Measurements from ENCODE around the gene CCDC82.

The CCDC82 gene

GRCh38 chr11:96307776-96308140 lies 82.0 kb downstream of the CCDC82 start:
- no peaks in the 10 kb centered on the region for H3K36me3 ChIP-seq (ENCODE audit: insufficient read depth, insufficient read length, low read length)
- no peak overlapping the region for H3K4me3 ChIP-seq (ENCODE audit: insufficient read length, low read depth)
- no peaks in the 10 kb centered on the region for H3K27me3 ChIP-seq (ENCODE audit: insufficient read depth, insufficient read length)
- no peaks in the 10 kb centered on the region for H3K4me1 ChIP-seq (ENCODE audit: insufficient read depth, insufficient read length)
- no peak overlapping the region for H3K9ac ChIP-seq (ENCODE audit: insufficient read length, low read depth)
- DNase-seq (ENCODE audit: low read depth, low spot score), result no peak
- H3K9me3 ChIP-seq (ENCODE audit: insufficient read depth, low read length), result no peaks in the 10 kb centered on the region
- no peak for TF ChIP-seq SUZ12 (IDR thresholded peaks at IDR 0.05; ENCODE audit: extremely low read depth, insufficient read depth, insufficient read length)
- no peak for TF ChIP-seq YY1 (IDR thresholded peaks at IDR 0.05; ENCODE audit: insufficient read depth, insufficient read length)
- TF ChIP-seq ZNF274 (IDR thresholded peaks at IDR 0.05; ENCODE audit: low read depth, low read length), result no peak

- H3K27me3 ChIP-seq (ENCODE audit: insufficient read depth, insufficient read length), result no peaks in the 10 kb centered on the region
- no peak overlapping the region for H3K9ac ChIP-seq (ENCODE audit: insufficient read length, low read depth)
- no peaks in the 10 kb centered on the region for H3K36me3 ChIP-seq (ENCODE audit: insufficient read depth, insufficient read length, low read length)
- H3K4me1 ChIP-seq (ENCODE audit: insufficient read depth, insufficient read length), result no peaks in the 10 kb centered on the region
- no peak for DNase-seq (ENCODE audit: low read depth, low spot score)
- TF ChIP-seq SUZ12 (IDR thresholded peaks at IDR 0.05; ENCODE audit: extremely low read depth, insufficient read depth, insufficient read length) (no peak), YY1 (IDR thresholded peaks at IDR 0.05; ENCODE audit: insufficient read depth, insufficient read length) (no peak), ZNF274 (IDR thresholded peaks at IDR 0.05; ENCODE audit: low read depth, low read length) (no peak)
- no peaks in the 10 kb centered on the region for H3K9me3 ChIP-seq (ENCODE audit: insufficient read depth, low read length)
- H3K4me3 ChIP-seq (ENCODE audit: insufficient read length, low read depth), result no peak overlapping the region
These were observed 82.6 kb downstream of the CCDC82 start for GRCh38 chr11:96306933-96307775.

- Histone ChIP-seq H3K9ac (ENCODE audit: insufficient read length, low read depth) (no peak overlapping the region), H3K9me3 (ENCODE audit: insufficient read depth, low read length) (no peaks in the 10 kb centered on the region), H3K36me3 (ENCODE audit: insufficient read depth, insufficient read length, low read length) (no peaks in the 10 kb centered on the region), H3K4me3 (ENCODE audit: insufficient read length, low read depth) (no peak overlapping the region), H3K4me1 (ENCODE audit: insufficient read depth, insufficient read length) (no peaks in the 10 kb centered on the region), H3K27me3 (ENCODE audit: insufficient read depth, insufficient read length) (no peaks in the 10 kb centered on the region)
- DNase-seq (ENCODE audit: low read depth, low spot score), result no peak
- no peak for TF ChIP-seq ZNF274 (IDR thresholded peaks at IDR 0.05; ENCODE audit: low read depth, low read length)
- TF ChIP-seq SUZ12 (IDR thresholded peaks at IDR 0.05; ENCODE audit: extremely low read depth, insufficient read depth, insufficient read length), result no peak
- TF ChIP-seq YY1 (IDR thresholded peaks at IDR 0.05; ENCODE audit: insufficient read depth, insufficient read length), result no peak
These were observed 83.1 kb downstream of the CCDC82 start for GRCh38 chr11:96306600-96306932.

- no peak for TF ChIP-seq YY1 (IDR thresholded peaks at IDR 0.05; ENCODE audit: insufficient read depth, insufficient read length)
- no peak for TF ChIP-seq ZNF274 (IDR thresholded peaks at IDR 0.05; ENCODE audit: low read depth, low read length)
- no peak for TF ChIP-seq SUZ12 (IDR thresholded peaks at IDR 0.05; ENCODE audit: extremely low read depth, insufficient read depth, insufficient read length)
- no peak overlapping the region for H3K4me3 ChIP-seq (ENCODE audit: insufficient read length, low read depth)
- H3K36me3 ChIP-seq (ENCODE audit: insufficient read depth, insufficient read length, low read length), result no peaks in the 10 kb centered on the region
- H3K9ac ChIP-seq (ENCODE audit: insufficient read length, low read depth), result no peak overlapping the region
- H3K9me3 ChIP-seq (ENCODE audit: insufficient read depth, low read length), result no peaks in the 10 kb centered on the region
- no peak for DNase-seq (ENCODE audit: low read depth, low spot score)
- H3K27me3 ChIP-seq (ENCODE audit: insufficient read depth, insufficient read length), result no peaks in the 10 kb centered on the region
- no peaks in the 10 kb centered on the region for H3K4me1 ChIP-seq (ENCODE audit: insufficient read depth, insufficient read length)
These were observed 83.6 kb downstream of the CCDC82 start for GRCh38 chr11:96306071-96306470.

- no peaks in the 10 kb centered on the region for H3K4me1 ChIP-seq (ENCODE audit: insufficient read depth, insufficient read length)
- H3K9me3 ChIP-seq (ENCODE audit: insufficient read depth, low read length), result no peaks in the 10 kb centered on the region
- H3K4me3 ChIP-seq (ENCODE audit: insufficient read length, low read depth), result no peak overlapping the region
- no peak overlapping the region for H3K9ac ChIP-seq (ENCODE audit: insufficient read length, low read depth)
- no peak for DNase-seq (ENCODE audit: low read depth, low spot score)
- no peaks in the 10 kb centered on the region for H3K36me3 ChIP-seq (ENCODE audit: insufficient read depth, insufficient read length, low read length)
- no peak for TF ChIP-seq SUZ12 (IDR thresholded peaks at IDR 0.05; ENCODE audit: extremely low read depth, insufficient read depth, insufficient read length)
- TF ChIP-seq YY1 (IDR thresholded peaks at IDR 0.05; ENCODE audit: insufficient read depth, insufficient read length), result no peak
- TF ChIP-seq ZNF274 (IDR thresholded peaks at IDR 0.05; ENCODE audit: low read depth, low read length), result no peak
- no peaks in the 10 kb centered on the region for H3K27me3 ChIP-seq (ENCODE audit: insufficient read depth, insufficient read length)
These were observed 85.7 kb downstream of the CCDC82 start for GRCh38 chr11:96303980-96304379.

- H3K36me3 ChIP-seq (ENCODE audit: insufficient read depth, insufficient read length, low read length), result no peaks in the 10 kb centered on the region
- no peak overlapping the region for H3K9ac ChIP-seq (ENCODE audit: insufficient read length, low read depth)
- DNase-seq (ENCODE audit: low read depth, low spot score), result no peak
These were observed 86.6 kb downstream of the CCDC82 start for GRCh38 chr11:96303064-96303463.

More at GRCh38 chr11:96303064-96303463, 86.6 kb downstream of the CCDC82 start:
- no peaks in the 10 kb centered on the region for H3K9me3 ChIP-seq (ENCODE audit: insufficient read depth, low read length)
- no peaks in the 10 kb centered on the region for H3K4me1 ChIP-seq (ENCODE audit: insufficient read depth, insufficient read length)
- no peak overlapping the region for H3K4me3 ChIP-seq (ENCODE audit: insufficient read length, low read depth)
- no peaks in the 10 kb centered on the region for H3K27me3 ChIP-seq (ENCODE audit: insufficient read depth, insufficient read length)
- TF ChIP-seq ZNF274 (IDR thresholded peaks at IDR 0.05; ENCODE audit: low read depth, low read length), result no peak
- no peak for TF ChIP-seq YY1 (IDR thresholded peaks at IDR 0.05; ENCODE audit: insufficient read depth, insufficient read length)
- TF ChIP-seq SUZ12 (IDR thresholded peaks at IDR 0.05; ENCODE audit: extremely low read depth, insufficient read depth, insufficient read length), result no peak

Data from NT2/D1 (cell line).